HG02981 (cell line): Measurements from ENCODE around the gene UST.
"Not testable (repeated sequence)": the region's sequence is repeated elsewhere in the genome, so short reads cannot be mapped to it uniquely, and the experiment has no call there.

ENCODE experiments used
- ATAC-seq: cut with Tn5 transposase; IDR thresholded peaks from one replicate; pipeline ENCODE4 v1.9.1; 2021; ENCODE audit warnings: mild to moderate bottlenecking, moderate library complexity; ENCODE audit not compliant: unreplicated experiment

The UST gene

GRCh38 chr6:148967541-148967956, 220.7 kb downstream of the UST start:
- ATAC-seq: no peak

- no peak for ATAC-seq
Measured at GRCh38 chr6:148968771-148969602, 222.2 kb downstream of the UST start.

- ATAC-seq: no peak
Measured at GRCh38 chr6:148969603-148970061, 222.8 kb downstream of the UST start.

- no peak for ATAC-seq
Measured at GRCh38 chr6:148971031-148971927, 224.4 kb downstream of the UST start.

DNA sequence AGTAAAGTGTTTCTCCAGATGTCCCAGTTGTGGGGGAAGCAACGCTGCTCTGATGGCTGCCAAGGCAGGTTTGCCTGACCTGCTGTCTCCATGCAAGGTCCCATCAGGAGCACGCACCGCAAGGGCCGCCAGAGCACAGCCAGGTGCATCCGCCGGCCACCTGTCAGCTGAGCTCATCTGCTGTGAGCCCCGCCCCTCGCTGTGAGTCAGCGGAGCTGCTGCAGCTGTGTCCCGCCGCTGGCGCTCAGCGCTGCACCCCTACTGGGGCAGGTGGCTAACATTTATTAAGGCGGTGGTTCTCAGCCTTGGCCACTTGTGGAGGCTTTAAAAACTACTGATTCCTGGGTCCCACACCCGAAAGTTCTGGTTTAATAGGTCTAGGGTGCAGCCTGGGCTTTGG, 225.7 kb downstream of the UST start:
- ATAC-seq: peak; percentile 78

DNA sequence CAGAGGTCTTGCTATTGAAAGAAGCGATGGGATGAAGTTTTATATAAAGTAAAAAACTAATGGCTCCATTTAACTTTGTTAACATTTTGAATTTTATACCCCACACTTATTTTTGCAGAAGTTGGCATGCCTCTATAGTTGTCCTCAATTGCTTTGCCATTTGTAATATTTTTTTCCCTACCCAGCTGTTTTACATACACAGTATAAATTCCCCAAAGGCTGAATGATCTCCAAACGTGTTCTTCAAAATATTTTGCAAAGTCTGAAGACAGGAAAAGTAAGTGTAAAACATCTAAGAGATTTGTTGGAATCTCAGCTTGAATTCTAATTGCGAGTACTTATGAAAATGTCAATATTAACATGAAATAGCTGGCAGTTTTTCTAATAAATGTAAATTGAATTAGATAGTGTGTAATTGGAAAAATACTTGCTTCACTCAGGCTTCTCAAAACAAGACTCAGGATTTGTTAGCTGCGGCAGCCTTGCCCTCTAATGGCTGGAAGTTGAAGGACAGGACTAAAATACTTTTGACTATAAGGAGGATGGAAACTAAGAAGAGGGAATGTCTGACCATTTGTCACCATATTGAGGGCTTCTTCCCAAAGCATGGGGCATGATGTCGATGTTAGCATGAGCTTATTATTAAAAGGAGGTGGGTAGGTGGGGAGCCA, 226.8 kb downstream of the UST start:
- no peak for ATAC-seq

GRCh38 chr6:148974351-148974750, 227.5 kb downstream of the UST start:
- no peak for ATAC-seq

GRCh38 chr6:148978298-148978697, 231.5 kb downstream of the UST start:
- ATAC-seq: not testable (repeated sequence)

GRCh38 chr6:148979014-148979901, 232.4 kb downstream of the UST start:
- no peak for ATAC-seq

DNA sequence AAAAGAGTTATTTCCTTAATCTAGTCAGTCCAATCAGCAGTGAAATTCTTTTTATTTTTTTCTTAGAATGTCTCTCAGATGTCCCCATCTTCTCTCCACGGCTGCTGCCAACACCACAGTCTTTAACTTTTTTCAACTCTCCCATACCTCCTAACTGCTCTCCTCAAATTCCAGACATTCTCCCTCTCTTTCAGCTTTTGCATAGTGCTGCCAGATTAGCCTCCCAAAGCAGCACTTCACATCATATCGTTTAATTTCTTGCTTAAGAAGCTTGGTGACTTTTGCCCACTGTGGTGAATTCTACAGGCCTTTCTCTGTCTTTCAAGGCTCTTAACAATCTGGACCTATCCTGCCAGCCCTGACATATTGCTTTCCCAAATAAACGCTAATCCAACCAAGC, 233.4 kb downstream of the UST start:
- no peak for ATAC-seq

GRCh38 chr6:148981515-148981914, 234.7 kb downstream of the UST start:
- ATAC-seq: no peak

GRCh38 chr6:148983101-148983761, 236.4 kb downstream of the UST start:
- no peak for ATAC-seq

- no peak for ATAC-seq
Measured at GRCh38 chr6:148983966-148984365, 237.1 kb downstream of the UST start.

DNA sequence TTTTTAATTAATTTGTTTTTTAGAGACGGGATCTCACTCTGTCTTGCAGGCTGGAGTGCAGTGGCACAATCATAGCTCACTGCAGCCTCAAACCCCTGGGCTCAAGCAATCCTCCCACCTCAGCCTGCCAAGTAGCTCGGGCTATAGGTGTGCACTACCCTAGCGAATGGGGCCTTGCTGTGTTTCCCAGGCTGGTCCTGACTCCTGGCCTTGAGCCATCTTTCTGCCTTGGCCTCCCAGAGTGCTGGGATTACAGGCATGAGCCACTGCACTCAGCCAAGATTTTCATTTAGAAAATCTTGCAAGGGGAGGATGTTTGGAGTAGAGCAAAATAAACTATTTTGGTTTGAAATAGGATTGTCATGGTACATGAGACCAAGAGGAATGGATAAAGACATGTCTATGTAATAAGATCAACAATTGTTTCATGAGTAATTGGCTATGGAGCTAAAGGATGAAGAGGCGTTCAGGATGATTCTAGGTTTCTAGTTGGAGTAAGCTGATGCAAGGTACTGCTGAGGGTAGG, 237.8 kb downstream of the UST start:
- no peak for ATAC-seq

DNA sequence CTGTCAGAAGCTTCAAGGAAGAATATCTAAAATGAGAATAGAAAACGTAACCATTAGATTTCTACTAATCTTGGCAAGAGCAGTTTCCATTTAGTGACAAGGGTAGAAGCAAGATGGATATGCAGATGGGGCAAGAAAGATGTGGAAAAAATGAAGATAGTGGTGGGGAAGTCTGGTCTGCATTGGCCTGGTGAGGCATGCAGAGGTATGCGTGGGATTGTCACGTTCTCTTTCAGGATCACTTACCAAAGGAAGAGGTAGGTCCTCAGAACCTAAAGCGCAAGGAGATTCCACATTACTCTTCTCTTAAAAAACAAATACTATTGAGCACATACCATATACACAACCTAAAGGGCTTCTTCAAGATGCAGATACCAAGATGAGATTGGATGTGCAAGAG, 238.7 kb downstream of the UST start:
- ATAC-seq: no peak

DNA sequence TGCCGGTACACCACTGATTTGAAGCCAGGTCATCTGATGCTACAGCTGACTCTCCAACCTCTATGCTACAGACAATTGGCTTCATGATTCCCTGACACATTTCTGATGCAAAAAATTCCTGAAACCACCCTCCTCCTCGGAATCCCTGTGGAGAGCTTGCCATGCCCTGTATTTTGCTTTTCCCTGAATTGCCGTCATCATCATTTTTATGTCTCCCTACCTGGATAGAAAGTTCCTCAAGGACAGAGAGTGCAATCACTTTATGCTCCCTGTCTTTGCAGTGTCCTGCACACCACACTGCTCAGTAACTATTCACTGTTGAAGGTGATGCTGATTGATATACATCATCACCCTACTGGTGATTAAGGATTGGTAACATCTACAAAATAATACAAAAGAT, 239.8 kb downstream of the UST start:
- ATAC-seq: no peak

DNA sequence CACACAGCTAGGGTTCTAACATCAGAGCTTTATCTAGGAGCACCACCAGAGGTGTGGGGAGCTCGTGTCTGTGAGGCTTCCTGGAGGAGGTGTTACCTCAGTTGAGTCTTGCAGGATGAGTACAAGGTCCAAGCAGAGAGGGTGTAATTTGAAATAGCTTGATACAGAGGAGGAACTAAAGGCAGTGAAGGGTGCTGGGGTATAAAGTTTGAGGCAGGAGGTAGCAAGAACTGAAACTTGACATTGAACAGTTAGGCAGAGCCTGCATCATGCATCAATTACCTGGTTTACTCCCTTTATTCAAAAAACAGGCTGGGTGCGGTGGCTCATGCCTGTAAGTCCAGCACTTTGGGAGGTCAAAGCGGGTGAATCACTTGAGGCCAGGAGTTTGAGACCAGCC, 241.2 kb downstream of the UST start:
- ATAC-seq: no peak

- no peak for ATAC-seq
Measured at GRCh38 chr6:148989585-148989984, 242.8 kb downstream of the UST start.

DNA sequence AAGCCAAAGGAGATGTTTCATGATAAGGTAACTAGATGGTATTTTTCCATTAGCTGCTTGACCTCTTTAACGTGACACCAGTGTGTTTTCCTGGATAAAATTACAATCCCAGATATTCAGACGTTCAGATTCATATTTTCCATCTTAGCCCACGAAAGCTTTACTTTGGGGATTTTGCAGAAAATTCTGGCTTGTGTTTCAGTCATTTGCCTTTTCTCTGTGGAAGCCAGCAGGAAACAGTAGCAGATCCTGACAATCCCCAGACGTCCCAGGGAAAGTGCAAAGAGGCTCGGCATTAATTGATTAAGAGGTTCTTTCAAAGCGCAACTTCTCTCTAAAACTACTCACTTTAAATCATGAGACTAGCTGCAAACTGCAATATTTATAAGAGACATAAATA, 243.6 kb downstream of the UST start:
- ATAC-seq: no peak

- ATAC-seq: no peak
Measured at GRCh38 chr6:148996815-148997214, 250.0 kb downstream of the UST start.
